ENCODE results near the gene GLIPR2.
"Not testable (repeated sequence)": the region's sequence is repeated elsewhere in the genome, so short reads cannot be mapped to it uniquely, and the experiment has no call there.

GLIPR2 gene

DNA sequence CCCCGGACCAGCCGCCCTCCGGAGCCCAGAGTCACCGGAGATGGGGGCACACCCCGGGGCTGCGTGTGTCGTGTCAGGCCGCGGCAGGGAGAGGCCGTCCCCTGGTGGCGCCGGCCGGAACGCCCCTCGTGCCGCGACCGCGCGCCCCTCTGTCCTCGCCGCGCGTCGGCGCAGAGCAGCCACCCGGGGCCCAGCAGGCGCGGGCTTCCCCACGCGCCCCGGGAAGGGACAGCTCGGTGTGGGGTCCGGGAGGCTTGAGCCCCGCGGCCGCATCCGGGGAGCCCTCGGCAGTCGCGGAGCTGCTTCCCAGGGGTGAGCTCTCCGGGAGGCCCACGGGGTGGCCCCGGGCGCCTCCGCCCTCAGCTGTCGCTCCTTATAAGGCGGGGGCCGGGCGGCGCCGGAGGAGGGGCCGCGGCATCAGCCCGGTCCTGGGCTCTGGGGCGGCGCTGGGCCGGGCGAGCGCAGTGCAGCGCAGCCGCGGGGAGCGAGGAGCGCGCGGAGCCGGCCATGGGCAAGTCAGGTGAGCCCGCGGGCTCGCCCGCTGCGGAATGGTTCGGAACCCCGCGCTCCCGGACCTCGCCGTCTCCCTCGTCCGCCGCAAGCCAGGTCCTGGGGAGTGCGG, at the start of gene GLIPR2:
TSS of gene GLIPR2 (plus strand) at position 462 of the 622 bp plus-strand sequence. CDS start at position 508, 46 bp downstream.
- peak; percentile 79 for DNase-seq

DNA sequence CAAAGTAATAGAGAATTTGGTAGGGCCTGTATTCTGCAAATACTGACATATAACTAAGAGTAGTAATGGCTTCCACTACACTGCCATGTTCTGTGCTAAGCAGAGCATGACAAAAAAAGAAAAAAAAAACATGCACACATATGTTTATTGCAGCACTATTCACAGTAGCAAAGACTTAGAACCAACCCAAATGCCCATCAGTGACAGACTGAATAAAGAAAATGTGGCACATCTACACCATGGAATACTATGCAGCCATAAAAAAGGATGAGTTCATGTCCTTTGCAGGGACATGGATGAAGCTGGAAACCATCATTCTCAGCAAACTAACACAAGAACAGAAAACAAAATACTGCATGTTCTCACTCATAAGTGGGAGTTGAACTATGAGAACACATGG, 49.5 kb upstream of the GLIPR2 start:
- DNase-seq: not testable (repeated sequence)

GRCh38 chr9:36088020-36088419, 48.5 kb upstream of the GLIPR2 start:
- DNase-seq: no peak

DNA sequence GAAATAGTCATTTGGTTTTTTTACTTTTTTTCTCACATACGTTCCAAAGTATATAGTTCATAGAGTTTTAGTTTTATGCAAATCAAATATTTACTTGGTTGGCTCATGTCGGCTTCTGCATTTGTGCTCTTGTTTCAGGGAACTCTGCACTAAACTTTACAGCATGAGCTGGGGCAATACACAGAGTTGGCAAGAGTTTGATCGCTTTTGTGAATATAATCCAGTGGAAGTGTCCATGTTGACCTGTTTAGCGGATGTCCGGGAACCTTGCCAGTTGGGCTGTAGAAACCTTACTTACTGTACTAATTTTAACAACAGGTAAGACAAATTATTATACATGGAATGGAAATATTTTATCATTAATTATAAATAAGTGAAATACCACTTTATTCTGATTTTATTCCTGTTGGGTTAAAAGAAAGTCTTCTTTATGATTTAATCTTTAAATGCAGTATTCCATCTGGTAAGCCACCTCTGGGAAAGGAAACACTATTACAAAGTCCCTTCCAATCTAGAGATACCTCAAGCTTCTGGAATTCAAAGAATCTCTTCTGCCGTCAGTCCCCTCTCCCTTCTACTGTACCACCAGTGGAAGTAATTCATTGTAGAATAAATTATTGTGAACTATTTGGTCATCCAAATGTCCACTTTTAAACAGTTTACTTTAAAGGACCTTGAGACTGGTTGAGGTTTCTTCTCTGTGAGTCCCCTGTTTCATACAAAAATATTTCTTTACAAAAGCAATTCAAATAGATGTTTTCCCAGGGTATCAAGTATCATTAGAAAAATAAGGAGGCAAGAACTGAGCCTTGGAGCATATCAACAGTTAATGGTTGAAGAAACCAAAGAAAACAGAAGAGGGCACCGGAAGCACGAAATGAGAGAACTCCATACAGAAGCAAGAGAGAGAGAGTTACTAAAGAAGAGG, 45.2 kb upstream of the GLIPR2 start:
- no peak for DNase-seq

DNA sequence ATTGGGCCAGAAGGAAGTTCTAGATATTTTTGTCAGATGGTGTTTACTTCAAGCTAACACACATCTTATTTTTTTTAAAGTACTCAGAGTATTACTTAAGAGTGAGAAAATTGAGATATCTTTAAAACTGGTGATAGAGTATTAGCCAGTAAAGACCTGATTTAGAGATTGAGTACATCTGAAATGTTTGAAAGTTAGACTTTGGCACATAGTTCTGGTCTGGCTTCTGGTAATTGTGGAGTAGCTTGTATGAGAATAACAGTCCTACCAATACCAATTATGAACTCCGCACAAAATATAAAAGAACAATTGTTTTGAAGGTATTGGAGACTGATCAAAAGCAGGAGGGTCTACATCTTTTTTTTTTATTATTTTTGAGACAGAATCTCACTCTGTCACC, 44.5 kb upstream of the GLIPR2 start:
- no peak for DNase-seq

DNA sequence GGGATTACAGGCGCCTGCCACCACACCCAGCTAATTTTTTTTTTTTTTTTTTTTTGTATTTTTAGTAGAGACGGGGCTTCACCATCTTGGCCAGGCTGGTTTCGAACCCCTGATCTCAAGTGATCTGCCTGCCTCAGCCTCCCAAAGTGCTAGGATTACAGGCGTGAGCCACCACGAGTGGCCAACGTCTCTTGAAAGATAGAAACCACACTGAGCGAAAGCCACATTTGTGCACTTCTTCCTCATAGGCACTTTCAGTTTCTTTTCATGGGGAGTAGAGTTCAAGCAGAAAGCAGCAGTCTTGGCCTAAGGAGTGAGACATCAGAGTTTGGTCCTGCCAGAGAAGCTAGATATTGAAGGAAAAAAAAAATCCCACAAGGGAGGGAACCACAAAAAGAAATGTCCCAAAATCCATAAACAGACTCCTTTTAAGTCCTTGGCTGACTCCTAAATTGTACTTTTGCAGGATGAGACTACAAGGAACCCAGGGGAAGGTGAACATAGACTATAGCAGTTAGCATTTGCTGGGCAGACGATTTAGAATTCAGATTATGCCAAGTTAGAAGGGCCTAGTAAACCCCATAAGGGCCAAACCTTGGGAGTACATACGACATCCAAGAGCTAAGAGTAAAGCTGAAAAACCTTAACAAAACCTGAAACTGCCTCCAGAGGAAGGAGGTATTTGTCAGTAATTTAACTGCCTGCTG, 43.9 kb upstream of the GLIPR2 start:
- DNase-seq: peak; percentile 66

GRCh38 chr9:36093384-36093783, 43.1 kb upstream of the GLIPR2 start:
- no peak for DNase-seq

DNA sequence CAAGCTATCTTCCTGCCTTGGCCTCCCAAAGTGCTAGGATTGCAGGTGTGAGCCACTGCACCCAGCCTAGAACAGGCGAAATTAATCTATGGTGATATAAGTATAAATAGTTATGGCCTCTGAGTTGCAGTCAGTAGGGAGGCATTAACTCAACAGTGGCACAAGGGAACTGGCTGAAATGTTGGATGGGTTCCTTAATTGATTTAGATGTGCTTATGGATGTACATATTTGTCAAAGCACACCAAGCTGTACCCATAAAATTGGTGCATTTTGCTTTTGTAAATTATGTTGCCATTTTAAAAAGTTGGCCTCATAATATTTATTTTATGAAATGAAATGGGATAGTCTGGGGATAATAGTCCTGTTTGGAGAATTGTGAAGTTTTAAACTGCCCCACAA, 36.8 kb upstream of the GLIPR2 start:
- no peak for DNase-seq

DNA sequence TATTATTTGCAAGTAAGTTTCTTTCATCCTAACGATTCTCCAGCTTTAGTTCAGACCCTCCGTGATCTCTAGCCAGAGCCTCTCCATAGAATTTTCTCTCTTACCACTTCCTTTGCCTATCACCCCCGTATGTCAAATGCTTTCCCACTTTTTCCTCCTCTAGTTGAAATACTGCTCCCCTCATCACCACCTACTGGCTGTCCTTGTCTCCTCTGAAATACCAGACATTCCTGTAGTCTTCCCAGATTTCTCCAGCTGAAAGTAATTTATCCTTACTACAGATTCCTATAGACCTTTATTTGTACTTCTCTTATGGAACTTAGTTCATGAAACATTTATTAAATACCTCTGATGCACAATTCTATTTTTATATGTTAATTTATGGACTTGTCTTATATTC, 36.0 kb upstream of the GLIPR2 start:
- no peak for DNase-seq

DNA sequence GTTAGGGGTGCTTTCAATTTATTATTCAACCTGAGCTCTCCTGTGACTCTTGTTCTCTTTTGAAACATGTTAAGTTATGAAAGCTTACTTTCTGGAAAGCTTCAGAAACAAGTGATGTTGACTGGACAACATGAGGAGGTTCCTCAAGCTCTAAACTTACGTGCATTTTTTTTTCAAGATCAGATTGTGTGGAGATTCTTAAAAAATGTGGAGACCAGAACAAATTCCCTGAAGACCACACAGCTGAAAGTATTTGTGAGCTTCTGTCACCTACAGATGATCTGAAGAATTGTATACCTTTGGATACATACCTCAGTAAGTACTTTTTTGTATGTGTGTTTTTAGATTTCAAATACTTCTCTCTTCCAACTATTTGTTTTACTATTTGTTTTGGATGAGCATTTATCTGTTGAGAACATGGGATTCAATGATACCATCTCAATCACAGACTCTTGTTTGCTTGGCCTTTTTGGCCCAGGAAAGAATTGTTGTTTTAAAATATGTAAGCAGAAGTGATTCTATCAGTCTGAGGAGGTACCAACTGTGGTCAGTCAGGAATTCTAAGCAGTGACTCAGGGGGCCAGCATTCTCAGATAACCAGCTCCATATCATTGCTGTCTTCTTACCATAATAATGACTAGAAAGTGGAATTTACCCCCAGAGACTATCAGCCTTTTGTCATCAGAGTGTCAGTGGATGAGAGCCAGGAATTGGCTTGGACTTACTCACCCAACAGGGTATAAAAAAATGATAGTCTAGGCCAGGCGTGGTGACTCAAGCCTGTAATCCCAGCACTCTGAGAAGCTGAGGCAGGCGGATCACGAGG, 34.4 kb upstream of the GLIPR2 start:
- no peak for DNase-seq

GRCh38 chr9:36102742-36103495, 33.6 kb upstream of the GLIPR2 start:
- DNase-seq: peak; percentile 88

DNA sequence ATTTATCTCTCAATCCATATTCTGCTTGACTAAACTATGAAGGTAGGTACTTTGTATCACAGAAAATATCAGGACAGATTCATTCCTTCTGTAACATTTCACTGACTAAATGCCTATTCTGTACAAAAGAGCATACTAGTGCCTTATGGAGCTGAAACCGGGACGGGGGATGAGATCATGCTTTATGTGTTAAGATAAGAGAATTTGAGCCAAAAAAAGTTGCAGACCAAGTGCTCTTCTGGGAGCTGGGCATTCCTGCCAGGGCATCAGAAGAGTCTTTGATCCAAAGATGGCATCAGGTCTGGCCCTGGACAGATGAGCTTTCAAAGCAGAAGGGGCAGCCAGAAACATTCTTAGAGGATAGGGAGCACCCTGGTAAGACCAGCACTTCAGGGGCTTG, 27.5 kb upstream of the GLIPR2 start:
- DNase-seq: no peak

GRCh38 chr9:36110434-36110833, 26.1 kb upstream of the GLIPR2 start:
- no peak for DNase-seq

DNA sequence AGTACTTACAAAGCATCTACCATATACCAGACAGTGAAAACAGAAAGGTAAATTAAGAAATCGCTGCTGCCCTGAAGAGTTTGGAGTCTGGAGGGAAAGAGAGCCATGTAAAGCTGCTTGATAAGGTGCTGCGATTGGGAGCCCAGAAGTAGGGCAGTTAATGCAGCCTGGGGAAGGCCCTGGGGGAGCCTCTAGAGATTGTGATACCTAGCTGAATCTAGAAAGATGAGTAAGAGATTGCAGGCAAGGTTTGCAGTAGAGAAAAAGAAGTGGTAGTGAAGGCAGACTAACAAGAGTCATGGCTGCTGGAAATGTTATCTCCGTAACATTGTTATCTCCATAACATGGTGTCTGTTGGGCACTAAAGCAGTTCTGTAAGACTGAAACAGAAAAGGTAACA, 24.0 kb upstream of the GLIPR2 start:
- no peak for DNase-seq

- no peak for DNase-seq
Measured at GRCh38 chr9:36113999-36114398, 22.5 kb upstream of the GLIPR2 start.

DNA sequence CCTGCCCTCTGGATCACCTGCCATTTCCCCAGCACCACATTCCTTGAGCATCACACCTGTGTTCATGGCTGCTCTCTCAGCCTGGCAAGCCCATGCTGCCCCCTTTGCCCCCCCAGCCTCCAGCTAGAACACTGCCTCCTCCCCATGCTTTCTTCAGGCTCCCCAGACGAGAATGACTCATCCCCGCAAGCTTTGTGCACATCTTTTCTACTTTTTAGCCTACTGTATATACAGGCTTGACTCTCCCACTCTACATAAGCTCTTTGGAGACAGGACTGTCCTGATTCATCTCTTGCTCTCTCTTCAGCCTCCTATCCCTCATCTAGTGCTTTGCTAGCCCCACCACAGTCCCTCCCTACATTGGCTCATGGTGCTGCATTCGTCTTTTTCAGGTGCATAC, 19.9 kb upstream of the GLIPR2 start:
- no peak for DNase-seq

DNA sequence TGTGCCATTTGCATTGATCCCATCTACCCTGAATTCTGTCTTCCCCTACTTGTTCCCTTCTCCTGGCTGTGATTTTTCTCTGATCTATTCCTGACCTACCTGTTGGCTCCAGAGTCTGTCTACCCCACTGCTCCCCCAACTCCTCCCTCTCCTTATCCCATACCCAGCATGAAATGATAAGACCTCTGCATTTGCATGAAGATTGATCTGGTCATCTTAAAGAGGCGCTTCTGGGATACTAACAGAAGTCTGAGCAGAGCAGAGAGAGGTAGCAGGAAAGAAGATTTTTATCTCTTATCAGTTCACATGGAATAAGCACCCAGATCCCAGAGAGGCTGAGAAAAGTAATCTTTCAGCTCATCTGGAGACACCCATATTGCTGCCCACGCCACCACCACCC, 18.3 kb upstream of the GLIPR2 start:
- no peak for DNase-seq

GRCh38 chr9:36118706-36119105, 17.8 kb upstream of the GLIPR2 start:
- no peak for DNase-seq

DNA sequence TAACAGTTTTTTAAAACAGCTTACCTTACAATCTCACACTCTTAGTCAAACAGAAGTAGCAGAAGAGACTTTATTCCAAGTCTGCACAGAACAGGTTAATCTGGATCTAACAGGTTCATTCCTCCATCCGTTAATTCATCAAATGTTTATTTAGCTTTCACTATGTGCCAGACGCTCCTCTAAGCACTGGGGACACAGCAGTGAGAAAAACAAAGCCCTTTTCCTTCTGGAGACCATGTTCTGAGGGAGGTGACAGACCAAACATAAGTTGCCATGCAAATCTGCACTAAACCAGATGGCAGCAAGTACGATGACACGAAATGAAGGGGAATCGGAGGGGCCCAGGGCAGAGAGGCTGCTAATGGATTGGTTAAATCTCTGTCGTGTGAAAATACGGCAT, 17.1 kb upstream of the GLIPR2 start:
- DNase-seq: no peak

DNA sequence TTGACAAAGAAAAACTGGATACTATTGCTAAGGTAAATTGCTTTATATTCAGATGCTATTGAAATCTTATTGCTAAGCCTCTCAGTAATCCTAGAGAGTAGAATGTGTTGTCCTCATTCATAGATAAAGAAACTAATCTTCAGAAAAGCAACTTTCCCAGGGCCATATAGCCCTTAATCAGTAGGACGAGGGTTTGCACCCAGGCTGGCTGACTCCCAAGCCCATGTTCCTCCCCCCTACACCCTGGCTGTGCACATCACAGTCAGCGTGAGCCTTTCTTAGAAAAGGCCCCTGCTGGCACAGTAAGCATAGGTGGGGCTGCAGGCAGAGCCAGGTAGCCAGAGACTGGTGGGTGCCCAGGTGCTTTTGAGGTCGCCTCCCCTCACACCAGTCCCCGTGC, 15.8 kb upstream of the GLIPR2 start:
- no peak for DNase-seq

DNA sequence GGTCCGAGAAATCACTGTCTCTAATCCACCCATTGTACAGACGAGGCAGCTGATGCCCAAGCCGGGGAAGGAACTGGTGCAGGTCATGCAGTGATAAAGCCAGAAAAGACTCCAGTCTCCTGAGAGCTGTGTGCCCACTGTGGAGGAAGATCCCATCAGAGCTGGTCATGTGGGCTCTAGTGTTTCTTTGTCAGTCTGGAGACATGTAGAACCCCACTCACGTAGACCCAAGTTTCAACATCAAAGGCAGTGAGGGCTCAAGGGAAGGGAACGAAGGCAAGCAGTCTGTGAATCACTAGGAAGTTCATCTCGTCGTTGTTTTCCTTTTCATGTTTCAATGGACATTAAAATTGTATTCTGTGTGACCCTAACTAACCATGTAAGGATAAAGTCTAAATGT, 14.6 kb upstream of the GLIPR2 start:
- no peak for DNase-seq

GRCh38 chr9:36123515-36123914, 13.0 kb upstream of the GLIPR2 start:
- DNase-seq: no peak
